ENCODE measurements around the gene PRICKLE1.

PRICKLE1 gene

GRCh38 chr12:42473130-42473529, 116.4 kb downstream of the PRICKLE1 start:
- in situ Hi-C loops (cut with MboI; ENCODE audit: low pct_unique_long_range_greater_than_20kb, low sequenced_read_pairs): no loop called here
- no peak for DNase-seq

DNA sequence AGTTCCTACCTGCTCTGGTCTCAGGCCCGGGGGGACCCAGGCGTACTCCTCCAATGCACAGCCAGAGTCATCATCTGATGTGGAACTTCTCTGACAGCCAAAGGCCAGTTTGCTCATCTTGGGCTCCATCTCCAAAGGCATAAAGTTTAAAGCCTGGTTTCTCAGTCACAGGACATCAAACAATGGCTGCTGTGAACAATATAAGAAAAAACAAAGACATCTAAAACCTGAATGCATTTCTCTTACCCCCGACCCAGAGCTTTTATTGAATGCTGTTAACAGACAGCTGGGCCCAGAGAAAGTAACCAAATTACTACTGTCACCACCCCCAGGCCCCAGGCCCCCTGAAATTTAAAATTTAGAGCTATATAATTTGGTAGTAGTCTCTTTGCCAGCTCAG, 117.2 kb downstream of the PRICKLE1 start:
- no peak for DNase-seq
- in situ Hi-C loops (cut with MboI; ENCODE audit: low pct_unique_long_range_greater_than_20kb, low sequenced_read_pairs): no loop called here

DNA sequence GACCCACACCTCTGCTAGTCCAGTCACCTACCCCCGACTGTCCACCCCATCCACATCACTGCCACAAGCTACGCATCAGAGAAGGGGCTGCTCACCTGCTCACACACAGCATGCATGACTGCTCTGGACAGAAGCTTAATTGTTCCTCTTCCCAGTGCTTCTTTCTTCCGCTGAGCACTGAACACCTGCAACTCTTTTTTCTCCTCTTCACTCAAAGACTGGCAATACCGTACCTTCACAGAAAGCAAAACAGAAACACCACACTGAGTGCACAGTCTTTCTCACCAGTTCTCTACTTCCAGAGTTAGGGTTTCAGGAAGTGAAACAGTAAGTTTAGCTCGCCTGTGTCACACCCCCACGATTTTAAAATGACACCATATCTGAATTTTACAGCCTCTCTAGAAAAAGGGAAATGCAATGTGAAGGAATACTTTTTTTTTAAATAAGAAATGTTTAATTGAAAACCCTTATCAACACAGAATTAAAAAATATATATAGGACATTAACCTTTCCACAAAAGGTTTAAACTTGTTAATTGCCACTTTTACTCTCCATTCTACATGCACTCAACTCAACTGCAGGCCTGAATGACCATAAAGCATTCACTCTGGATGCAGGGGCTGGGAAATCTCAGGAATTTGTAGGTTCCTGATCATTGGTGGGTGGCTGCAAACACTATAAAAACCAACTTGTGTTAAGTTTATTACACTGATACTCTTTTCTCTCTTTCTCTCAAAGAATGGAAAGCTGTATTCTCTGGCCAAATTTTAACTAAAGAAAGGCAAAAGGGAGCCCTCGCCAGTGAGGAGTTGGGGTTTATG, 120.0 kb downstream of the PRICKLE1 start:
- DNase-seq: peak; percentile 75
- in situ Hi-C loops (cut with MboI; ENCODE audit: low pct_unique_long_range_greater_than_20kb, low sequenced_read_pairs): no loop called here

- in situ Hi-C loops (cut with MboI; ENCODE audit: low pct_unique_long_range_greater_than_20kb, low sequenced_read_pairs): no loop called here
- DNase-seq: no peak
Observed at GRCh38 chr12:42468921-42469320, 120.6 kb downstream of the PRICKLE1 start.

GRCh38 chr12:42468341-42468821, 121.2 kb downstream of the PRICKLE1 start:
- in situ Hi-C loops (cut with MboI; ENCODE audit: low pct_unique_long_range_greater_than_20kb, low sequenced_read_pairs): no loop called here
- peak; percentile 71 for DNase-seq

DNA sequence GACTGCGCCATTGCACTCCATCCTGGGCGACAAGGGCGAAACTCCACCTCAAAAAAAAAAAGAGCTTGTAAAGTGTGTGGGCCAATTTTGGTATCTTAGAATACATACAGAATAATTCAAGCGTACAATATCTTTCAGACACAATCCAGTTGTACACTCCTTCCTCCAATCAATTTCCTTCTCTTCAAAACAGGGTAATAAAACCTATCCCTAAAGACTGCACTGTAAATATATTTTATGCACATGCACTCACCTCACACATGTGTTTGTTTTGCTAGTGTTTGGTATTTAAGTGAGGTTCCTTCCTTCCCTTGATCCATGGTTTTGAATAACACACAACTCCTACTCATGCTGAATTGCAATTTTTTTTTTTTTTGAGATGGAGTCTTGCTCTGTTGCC, 125.9 kb downstream of the PRICKLE1 start:
- no peak for DNase-seq
- in situ Hi-C loops (cut with MboI; ENCODE audit: low pct_unique_long_range_greater_than_20kb, low sequenced_read_pairs): no loop called here

- in situ Hi-C loops (cut with MboI; ENCODE audit: low pct_unique_long_range_greater_than_20kb, low sequenced_read_pairs): no loop called here
Observed at GRCh38 chr12:42462486-42462885, 127.1 kb downstream of the PRICKLE1 start.

GRCh38 chr12:42459336-42459847, 130.2 kb downstream of the PRICKLE1 start:
- no peak for DNase-seq
- in situ Hi-C loops (cut with MboI; ENCODE audit: low pct_unique_long_range_greater_than_20kb, low sequenced_read_pairs): no loop called here

More at GRCh38 chr12:42462486-42462885, 127.1 kb downstream of the PRICKLE1 start:
- DNase-seq: no peak

GRCh38 chr12:42458575-42458974, 131.0 kb downstream of the PRICKLE1 start:
- no peak for DNase-seq
- in situ Hi-C loops (cut with MboI; ENCODE audit: low pct_unique_long_range_greater_than_20kb, low sequenced_read_pairs): no loop called here

- in situ Hi-C loops (cut with MboI; ENCODE audit: low pct_unique_long_range_greater_than_20kb, low sequenced_read_pairs): no loop called here
- no peak for DNase-seq
Observed at GRCh38 chr12:42450248-42450647, 139.3 kb downstream of the PRICKLE1 start.

- in situ Hi-C loops (cut with MboI; ENCODE audit: low pct_unique_long_range_greater_than_20kb, low sequenced_read_pairs): no loop called here
Observed at GRCh38 chr12:42448841-42449240, 140.7 kb downstream of the PRICKLE1 start.

GRCh38 chr12:42447371-42447786, 142.2 kb downstream of the PRICKLE1 start:
- in situ Hi-C loops (cut with MboI; ENCODE audit: low pct_unique_long_range_greater_than_20kb, low sequenced_read_pairs): no loop called here
- no peak for DNase-seq

More at GRCh38 chr12:42448841-42449240, 140.7 kb downstream of the PRICKLE1 start:
- no peak for DNase-seq

DNA sequence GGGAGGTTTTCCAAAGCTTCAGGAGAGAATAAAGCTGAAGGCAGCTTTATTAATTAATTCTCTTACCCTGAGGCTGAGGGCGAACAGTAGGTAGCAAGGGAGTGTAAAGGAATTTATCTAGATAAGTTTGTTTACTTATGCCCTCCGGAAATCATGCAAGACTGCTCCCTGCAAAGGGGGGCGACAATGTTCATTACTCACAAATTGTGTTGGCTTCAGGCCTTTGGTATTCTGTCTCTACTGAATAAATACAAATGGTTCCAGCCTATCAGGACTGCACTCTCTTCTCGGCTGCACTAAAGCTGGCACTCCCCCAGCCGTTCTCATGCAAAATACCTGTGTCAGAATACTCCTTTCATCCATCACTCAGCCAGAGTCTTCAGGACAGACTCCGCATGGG, 142.8 kb downstream of the PRICKLE1 start:
- in situ Hi-C loops (cut with MboI; ENCODE audit: low pct_unique_long_range_greater_than_20kb, low sequenced_read_pairs): no loop called here
- DNase-seq: no peak

DNA sequence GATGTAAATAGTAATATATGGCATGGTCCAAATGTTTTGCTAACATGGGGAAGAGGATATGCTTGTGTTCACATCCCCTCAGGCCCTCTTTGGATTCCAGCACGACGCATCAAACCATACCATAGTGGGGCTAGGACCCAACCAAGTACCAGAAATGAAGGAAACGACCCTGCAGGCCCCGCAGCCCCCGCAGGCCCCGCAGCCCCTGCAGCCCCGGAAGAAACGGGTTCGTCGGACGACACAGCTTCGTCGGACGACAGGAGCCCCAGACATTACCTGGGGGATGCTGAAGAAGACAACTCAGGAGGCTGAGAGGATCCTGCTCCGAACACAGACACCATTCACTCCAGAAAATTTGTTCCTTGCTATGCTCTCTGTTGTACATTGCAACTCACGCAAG, 143.7 kb downstream of the PRICKLE1 start:
- DNase-seq: no peak
- in situ Hi-C loops (cut with MboI; ENCODE audit: low pct_unique_long_range_greater_than_20kb, low sequenced_read_pairs): no loop called here

GRCh38 chr12:42444192-42444943, 145.2 kb downstream of the PRICKLE1 start:
- in situ Hi-C loops (cut with MboI; ENCODE audit: low pct_unique_long_range_greater_than_20kb, low sequenced_read_pairs): no loop called here
- no peak for DNase-seq

- DNase-seq: no peak
- in situ Hi-C loops (cut with MboI; ENCODE audit: low pct_unique_long_range_greater_than_20kb, low sequenced_read_pairs): no loop called here
Observed at GRCh38 chr12:42442888-42443287, 146.7 kb downstream of the PRICKLE1 start.

GRCh38 chr12:42442311-42442759, 147.2 kb downstream of the PRICKLE1 start:
- DNase-seq: no peak
- in situ Hi-C loops (cut with MboI; ENCODE audit: low pct_unique_long_range_greater_than_20kb, low sequenced_read_pairs): no loop called here

GRCh38 chr12:42440608-42441007, 148.9 kb downstream of the PRICKLE1 start:
- in situ Hi-C loops (cut with MboI; ENCODE audit: low pct_unique_long_range_greater_than_20kb, low sequenced_read_pairs): no loop called here
- DNase-seq: no peak

GRCh38 chr12:42432517-42433140, 156.9 kb downstream of the PRICKLE1 start:
- in situ Hi-C loops (cut with MboI; ENCODE audit: low pct_unique_long_range_greater_than_20kb, low sequenced_read_pairs): no loop called here

More at GRCh38 chr12:42432517-42433140, 156.9 kb downstream of the PRICKLE1 start:
- no peak for DNase-seq
